22Rv1 (cell line): ENCODE results near the gene SET.

Source experiments
- H3K27ac ChIP-seq: fragments of 450-650 bp; 2 replicates; pipeline ENCODE4 v1.5.1; 2017
- CTCF ChIP-seq: fragments of 450-650 bp; IDR thresholded peaks from 2 replicates; pipeline ENCODE4 v1.5.1; 2017; ENCODE audit warnings: mild to moderate bottlenecking
- ZFX ChIP-seq: fragments of 450-650 bp; IDR thresholded peaks from 2 replicates; pipeline ENCODE4 v1.6.1; 2017; ENCODE audit warnings: antibody characterized with exemption, borderline replicate concordance

SET gene

GRCh38 chr9:128706045-128706444 is 17.0 kb downstream of the SET start:
- TF ChIP-seq ZFX = no peak
- TF ChIP-seq CTCF = no peak
- H3K27ac ChIP-seq = no peak overlapping the region

- H3K27ac ChIP-seq = no peak overlapping the region
- TF ChIP-seq CTCF = no peak
- no peak for TF ChIP-seq ZFX
Measured at GRCh38 chr9:128706671-128707381, 17.8 kb downstream of the SET start.

- no peak for TF ChIP-seq CTCF
- TF ChIP-seq ZFX = no peak
- no peak overlapping the region for H3K27ac ChIP-seq
Measured at GRCh38 chr9:128707446-128707845, 18.4 kb downstream of the SET start.

GRCh38 chr9:128712451-128713410 is 23.7 kb downstream of the SET start:
- H3K27ac ChIP-seq = no peak overlapping the region
- TF ChIP-seq ZFX (no peak), CTCF (no peak)

- H3K27ac ChIP-seq = no peak overlapping the region
- TF ChIP-seq ZFX = no peak
- TF ChIP-seq CTCF = no peak
Measured at GRCh38 chr9:128713411-128713780, 24.4 kb downstream of the SET start.

- TF ChIP-seq CTCF = no peak
- no peak overlapping the region for H3K27ac ChIP-seq
Measured at GRCh38 chr9:128713941-128714573, 25.0 kb downstream of the SET start.
